Neural progenitor cell (in vitro differentiated cells): ENCODE measurements around the gene GDPD4.

Experiments used
- EZH2phosphoT487 ChIP-seq: fragments of 200-600 bp; sonication (generic); IDR thresholded peaks from 2 replicates; pipeline ENCODE4 v1.6.1; 2017; ENCODE audit warnings: antibody characterized with exemption
- TF ChIP-seq, protein P1 (sequence below): fragments of 200-600 bp; sonication (generic); IDR thresholded peaks from 2 replicates; pipeline ENCODE4 v1.5.1; 2017; ENCODE audit warnings: antibody characterized with exemption, mild to moderate bottlenecking

- TF ChIP-seq, protein P1, sequence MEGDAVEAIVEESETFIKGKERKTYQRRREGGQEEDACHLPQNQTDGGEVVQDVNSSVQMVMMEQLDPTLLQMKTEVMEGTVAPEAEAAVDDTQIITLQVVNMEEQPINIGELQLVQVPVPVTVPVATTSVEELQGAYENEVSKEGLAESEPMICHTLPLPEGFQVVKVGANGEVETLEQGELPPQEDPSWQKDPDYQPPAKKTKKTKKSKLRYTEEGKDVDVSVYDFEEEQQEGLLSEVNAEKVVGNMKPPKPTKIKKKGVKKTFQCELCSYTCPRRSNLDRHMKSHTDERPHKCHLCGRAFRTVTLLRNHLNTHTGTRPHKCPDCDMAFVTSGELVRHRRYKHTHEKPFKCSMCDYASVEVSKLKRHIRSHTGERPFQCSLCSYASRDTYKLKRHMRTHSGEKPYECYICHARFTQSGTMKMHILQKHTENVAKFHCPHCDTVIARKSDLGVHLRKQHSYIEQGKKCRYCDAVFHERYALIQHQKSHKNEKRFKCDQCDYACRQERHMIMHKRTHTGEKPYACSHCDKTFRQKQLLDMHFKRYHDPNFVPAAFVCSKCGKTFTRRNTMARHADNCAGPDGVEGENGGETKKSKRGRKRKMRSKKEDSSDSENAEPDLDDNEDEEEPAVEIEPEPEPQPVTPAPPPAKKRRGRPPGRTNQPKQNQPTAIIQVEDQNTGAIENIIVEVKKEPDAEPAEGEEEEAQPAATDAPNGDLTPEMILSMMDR, result no peak
- no peak for TF ChIP-seq EZH2phosphoT487
Observed at GRCh38 chr11:77186302-77186701, 115.2 kb downstream of the GDPD4 start.
